Keratinocyte (primary cell): ENCODE data around the gene TOP1. TPM values are rescaled to one million over a fixed set of nuclear protein-coding genes. Genes with fewer than 3 reads are reported as not detected.

ENCODE experiments used
- DNase-seq: peaks from one replicate; pipeline ENCODE4 v3.0.0-alpha.2; 2011; ENCODE audit warnings: low read depth, missing footprints, low spot score
- FAIRE-seq: peaks from 2 replicates; lab custom pipeline; 2011; peaks lifted over from hg19 to GRCh38; lab: Jason Lieb, UNC
- H2AFZ ChIP-seq: 2 replicates; pipeline ENCODE4 v1.6.0; 2012; ENCODE audit warnings: low read length, control low read depth, inconsistent platforms; ENCODE audit not compliant: control insufficient read depth
- H3K27ac ChIP-seq: 2 replicates; pipeline ENCODE4 v1.5.1; 2011; ENCODE audit warnings: low read length; ENCODE audit not compliant: control insufficient read depth, insufficient read depth
- H3K27me3 ChIP-seq: 3 replicates; pipeline ENCODE4 v1.6.0; 2011; ENCODE audit warnings: low read length; ENCODE audit not compliant: control insufficient read depth, insufficient read depth; ENCODE audit errors: extremely low read depth
- H3K36me3 ChIP-seq, 2 experiments: 2 replicates in 1 of 2; 3 replicates in 1 of 2; pipeline ENCODE4 v1.5.1; 2011; ENCODE audit warnings: low read length in 2 of 2, mild to moderate bottlenecking in 1 of 2; ENCODE audit not compliant: control insufficient read depth in 2 of 2, insufficient read depth in 2 of 2; ENCODE audit errors: extremely low read depth in 1 of 2
- H3K4me1 ChIP-seq: 3 replicates; pipeline ENCODE4 v1.5.1; 2011; ENCODE audit warnings: low read length; ENCODE audit not compliant: control insufficient read depth, insufficient read depth; ENCODE audit errors: extremely low read depth
- H3K4me2 ChIP-seq: 3 replicates; pipeline ENCODE4 v1.6.0; 2011; ENCODE audit warnings: low read depth, low read length; ENCODE audit not compliant: control insufficient read depth, insufficient read depth; ENCODE audit errors: extremely low read depth
- H3K4me3 ChIP-seq, 3 experiments: fragments of 200-600 bp in 1 of 3; sonication (generic) in 1 of 3; 2 replicates in 2 of 3; 3 replicates in 1 of 3; pipeline ENCODE4 v1.5.1; 2011 to 2016; ENCODE audit warnings: low read length in 3 of 3, mild to moderate bottlenecking in 3 of 3, control low read depth in 2 of 3, inconsistent platforms in 1 of 3, low read depth in 1 of 3, mixed read lengths in 1 of 3, mixed run types in 1 of 3, moderate library complexity in 1 of 3; ENCODE audit not compliant: control insufficient read depth in 2 of 3, insufficient read depth in 2 of 3; ENCODE audit errors: extremely low read depth in 1 of 3
- H3K79me2 ChIP-seq: 2 replicates; pipeline ENCODE4 v1.6.0; 2012; ENCODE audit warnings: low read length; ENCODE audit not compliant: control insufficient read depth, insufficient read depth
- H3K9ac ChIP-seq: 3 replicates; pipeline ENCODE4 v1.6.0; 2011; ENCODE audit warnings: low read length; ENCODE audit not compliant: control insufficient read depth, insufficient read depth; ENCODE audit errors: extremely low read depth
- H3K9me1 ChIP-seq: 3 replicates; pipeline ENCODE4 v1.6.0; 2011; ENCODE audit warnings: low read length; ENCODE audit not compliant: control insufficient read depth, insufficient read depth; ENCODE audit errors: extremely low read depth
- H3K9me3 ChIP-seq: 2 replicates; pipeline ENCODE4 v1.5.1; 2012; ENCODE audit warnings: low read depth, low read length; ENCODE audit not compliant: control insufficient read depth
- H4K20me1 ChIP-seq: 3 replicates; pipeline ENCODE4 v1.6.0; 2011; ENCODE audit warnings: low read length; ENCODE audit not compliant: control insufficient read depth, insufficient read depth; ENCODE audit errors: extremely low read depth
- CTCF ChIP-seq, 3 experiments: IDR thresholded peaks in 1 of 3; conservative IDR thresholded peaks in 1 of 3; optimal IDR thresholded peaks in 1 of 3; 2 replicates in 2 of 3; 3 replicates in 1 of 3; pipeline versions ENCODE3 to v1.5.1; 2011; ENCODE audit warnings: low read length in 3 of 3, mild to moderate bottlenecking in 3 of 3, moderate library complexity in 2 of 3, control low read depth in 1 of 3, inconsistent platforms in 1 of 3; ENCODE audit not compliant: insufficient read depth in 2 of 3; ENCODE audit errors: extremely low read depth in 1 of 3
- EZH2 ChIP-seq: IDR thresholded peaks from one replicate; pipeline ENCODE4 v1.6.1; 2012; ENCODE audit warnings: inconsistent platforms, mild to moderate bottlenecking, low read length, moderate library complexity
- dilution Hi-C: fragments of 300-500 bp; cut with MboI; formaldehyde crosslinking; loops from one replicate; pipeline ENCODE4 v1.7.0; 2020; ENCODE audit warnings: low sequenced_read_pairs; ENCODE audit not compliant: extremely low pct_ligation_motif_present
- polyA plus RNA-seq, 5 experiments: library from polyadenylated mRNA; depleted of rRNA in 3 of 5; stranded (reverse) in 3 of 5; stranded (forward) in 1 of 5; unstranded in 1 of 5; fragments of >200 nt; gene quantifications; 1 replicate in 1 of 5; 2 replicates in 3 of 5; 3 replicates in 1 of 5; pipeline versions ENCODE4 v1.2.1 to v1.2.3, GENCODE V29; 2011 to 2012; ENCODE audit warnings: missing spikeins in 2 of 5, low read depth in 1 of 5, low replicate concordance in 1 of 5

The TOP1 gene
- polyA plus RNA-seq, 1 donor (not counting 4 experiments of a cell fraction or from before 2014, with no cell fraction given) = 25.2 TPM

GRCh38 chr20:41027872-41028358 lies 707 bp upstream of the TOP1 start:
- Histone ChIP-seq H4K20me1 (peaks cover 8% of the 10 kb centered on the region), H3K4me3 (peak overlapping the region; percentile 51 to 95 (median 53)), H3K27ac (peak overlapping the region; percentile 69), H3K79me2 (peaks cover 43% of the 10 kb centered on the region), H3K36me3 (peaks cover 3 to 14% of the 10 kb centered on the region in 2 experiments), H3K9me1 (no peaks in the 10 kb centered on the region), H3K9ac (peak overlapping the region; percentile 95), H3K4me2 (peak overlapping the region; percentile 84), H3K4me1 (peaks cover 29% of the 10 kb centered on the region), H2AFZ (peak overlapping the region; percentile 33), H3K27me3 (no peaks in the 10 kb centered on the region), H3K9me3 (no peaks in the 10 kb centered on the region)
- FAIRE-seq = no peak
- dilution Hi-C loops = no loop called here
- TF ChIP-seq CTCF (optimal IDR thresholded peaks at IDR 0.05 in 1 of 3, IDR thresholded peaks at IDR 0.05 in 1 of 3, conservative IDR thresholded peaks at IDR 0.05 in 1 of 3; ENCODE audit: extremely low read depth in 1 of 3, insufficient read depth in 2 of 3, low read length in 3 of 3) = no peak
- no peak for TF ChIP-seq EZH2
- no peak for DNase-seq

- dilution Hi-C loops = no loop called here
- Histone ChIP-seq H3K9me3 (no peaks in the 10 kb centered on the region), H3K27ac (peak overlapping the region; percentile 93), H3K27me3 (no peaks in the 10 kb centered on the region), H3K79me2 (peaks cover 57% of the 10 kb centered on the region), H2AFZ (no peak overlapping the region), H3K4me1 (peaks cover 37% of the 10 kb centered on the region), H3K4me2 (peak overlapping the region; percentile 99), H3K9me1 (peaks cover 3% of the 10 kb centered on the region), H3K9ac (peak overlapping the region; percentile 95), H3K4me3 (peak overlapping the region; percentile 87 to 97 (median 95)), H3K36me3 (peaks cover 3 to 19% of the 10 kb centered on the region in 2 experiments), H4K20me1 (peaks cover 10% of the 10 kb centered on the region)
- FAIRE-seq (no peak), DNase-seq (no peak)
- no peak for TF ChIP-seq EZH2
- no peak for TF ChIP-seq CTCF (optimal IDR thresholded peaks at IDR 0.05 in 1 of 3, IDR thresholded peaks at IDR 0.05 in 1 of 3, conservative IDR thresholded peaks at IDR 0.05 in 1 of 3; ENCODE audit: extremely low read depth in 1 of 3, insufficient read depth in 2 of 3, low read length in 3 of 3)
Observed at GRCh38 chr20:41029150-41029901, 704 bp downstream of the TOP1 start.
